Karpas-422 (cell line): Measurements from ENCODE around the gene NDUFAF2. TPM values are rescaled to one million over a fixed set of nuclear protein-coding genes. Genes with fewer than 3 reads are reported as not detected.
A peak's percentile ranks its signal among the peaks of the same experiment; 100 is the strongest.

Experiments used
- DNase-seq: peaks from one replicate; pipeline ENCODE4 v3.0.0-alpha.2; 2015
- H2AFZ ChIP-seq: fragments of 200-600 bp; sonication (generic); 2 replicates; pipeline ENCODE4 v1.6.1; 2014; ENCODE audit warnings: antibody characterized with exemption, low read length, mixed read lengths
- H3K27ac ChIP-seq: fragments of 200-600 bp; sonication (generic); 2 replicates; pipeline ENCODE4 v1.5.1; 2014; ENCODE audit warnings: mild to moderate bottlenecking, low read length, moderate library complexity
- H3K27me3 ChIP-seq: fragments of 200-600 bp; sonication (generic); 2 replicates; pipeline ENCODE4 v1.6.1; 2014; ENCODE audit warnings: low read length, mixed read lengths
- H3K36me3 ChIP-seq: fragments of 200-600 bp; sonication (generic); 2 replicates; pipeline ENCODE4 v1.6.1; 2014; ENCODE audit warnings: low read length, mixed read lengths; ENCODE audit not compliant: insufficient read depth
- H3K4me1 ChIP-seq: fragments of 200-600 bp; sonication (generic); 2 replicates; pipeline ENCODE4 v1.6.1; 2014; ENCODE audit warnings: mild to moderate bottlenecking, low read length, mixed read lengths
- H3K4me2 ChIP-seq: fragments of 200-600 bp; sonication (generic); 2 replicates; pipeline ENCODE4 v1.6.1; 2014; ENCODE audit warnings: low read length, low read depth, mild to moderate bottlenecking; ENCODE audit not compliant: poor library complexity, severe bottlenecking
- H3K4me3 ChIP-seq: fragments of 200-600 bp; sonication (generic); 2 replicates; pipeline ENCODE4 v1.5.1; 2014; ENCODE audit warnings: mild to moderate bottlenecking, antibody characterized with exemption, low read length, mixed read lengths
- H3K79me2 ChIP-seq: fragments of 200-600 bp; sonication (generic); 2 replicates; pipeline ENCODE4 v1.6.1; 2014; ENCODE audit warnings: mild to moderate bottlenecking, low read length, mixed read lengths
- H3K9ac ChIP-seq: fragments of 200-600 bp; sonication (generic); 2 replicates; pipeline ENCODE4 v1.6.0; 2014; ENCODE audit warnings: low read length
- H3K9me2 ChIP-seq: fragments of 200-600 bp; sonication (generic), shearing (Covaris generic); replicated peaks from 2 replicates; pipeline ENCODE4 v1.6.0; 2014; ENCODE audit warnings: mild to moderate bottlenecking, low read length, moderate library complexity; ENCODE audit not compliant: insufficient read depth
- H3K9me3 ChIP-seq: fragments of 300-700, 200-600 bp; sonication (generic); 2 replicates; pipeline ENCODE4 v1.6.1; 2014; ENCODE audit warnings: low read length, mixed read lengths
- H4K20me1 ChIP-seq: fragments of 200-600 bp; sonication (generic); 2 replicates; pipeline ENCODE4 v1.6.1; 2014; ENCODE audit warnings: mild to moderate bottlenecking, antibody characterized with exemption, low read length, low read depth; ENCODE audit not compliant: insufficient read depth
- total RNA-seq: library from RNA; depleted of rRNA; stranded (reverse); fragments of >200 nt; shearing (Covaris generic); gene quantifications from 2 replicates; pipeline ENCODE4 v1.2.3, GENCODE V29; 2014; ENCODE audit warnings: low replicate concordance

Gene NDUFAF2
- total RNA-seq, 1 experiment from 2014 or later, result 46.6 TPM

DNA sequence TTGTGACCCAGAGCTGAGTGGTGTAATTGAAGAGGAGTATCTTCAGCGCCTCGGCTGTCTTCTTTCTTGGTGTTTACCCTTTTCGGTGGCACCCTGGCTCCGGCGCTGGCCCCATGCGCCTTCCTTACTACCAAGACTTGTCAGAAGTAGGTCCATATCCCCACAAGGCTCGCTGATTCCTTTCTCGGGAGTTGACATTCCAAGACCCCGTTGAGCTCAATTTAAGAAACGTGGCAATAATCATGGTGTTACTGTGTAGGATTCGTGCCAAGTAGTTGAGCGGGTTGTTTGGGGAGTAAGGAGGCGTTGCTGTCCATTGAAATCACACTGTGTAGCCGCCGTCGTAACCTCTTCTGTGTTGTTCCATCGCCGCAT is 795 bp downstream of the NDUFAF2 start:
- Histone ChIP-seq H3K36me3 (peaks cover 6% of the 10 kb centered on the region), H3K9me2 (no peaks in the 10 kb centered on the region), H3K27me3 (no peaks in the 10 kb centered on the region), H3K4me2 (peak overlapping the region; percentile 93), H3K79me2 (peaks cover 96% of the 10 kb centered on the region), H3K9me3 (no peaks in the 10 kb centered on the region; the same call in 1 of the 2 replicates), H4K20me1 (no peaks in the 10 kb centered on the region), H3K27ac (peak overlapping the region; percentile 39; the same call in 1 of the 2 replicates), H3K9ac (peak overlapping the region; percentile 90), H3K4me1 (peaks cover 30% of the 10 kb centered on the region), H3K4me3 (peak overlapping the region; percentile 85), H2AFZ (peak overlapping the region; percentile 82)
- DNase-seq, result peak; percentile 73

DNA sequence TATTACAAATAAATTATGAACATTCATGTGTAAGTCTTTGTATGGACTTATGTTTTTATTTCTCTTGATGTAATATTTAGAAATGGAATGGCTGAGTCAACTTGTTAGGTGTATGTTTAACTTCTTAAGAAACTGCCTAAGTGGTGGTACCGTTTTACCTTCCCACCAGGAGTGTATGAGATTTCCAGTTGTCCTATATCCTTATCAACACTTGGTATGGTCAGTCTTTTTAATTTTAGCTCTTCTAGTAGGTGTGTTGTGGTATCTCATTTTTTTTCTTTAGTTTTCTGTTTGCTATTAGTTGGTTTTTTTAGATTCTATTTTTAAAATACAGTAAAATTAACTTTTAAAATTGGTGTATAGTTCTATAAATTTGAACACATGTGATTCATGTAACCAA is 3.7 kb downstream of the NDUFAF2 start:
- Histone ChIP-seq H3K27me3 (no peaks in the 10 kb centered on the region), H3K4me1 (peaks cover 24% of the 10 kb centered on the region), H3K79me2 (peaks cover 95% of the 10 kb centered on the region), H3K4me3 (no peak overlapping the region), H3K36me3 (no peaks in the 10 kb centered on the region), H2AFZ (no peak overlapping the region), H3K27ac (no peak overlapping the region), H3K4me2 (no peak overlapping the region), H3K9ac (no peak overlapping the region), H3K9me3 (no peaks in the 10 kb centered on the region; the same call in 1 of the 2 replicates), H3K9me2 (no peaks in the 10 kb centered on the region), H4K20me1 (no peaks in the 10 kb centered on the region)
- no peak for DNase-seq

DNA sequence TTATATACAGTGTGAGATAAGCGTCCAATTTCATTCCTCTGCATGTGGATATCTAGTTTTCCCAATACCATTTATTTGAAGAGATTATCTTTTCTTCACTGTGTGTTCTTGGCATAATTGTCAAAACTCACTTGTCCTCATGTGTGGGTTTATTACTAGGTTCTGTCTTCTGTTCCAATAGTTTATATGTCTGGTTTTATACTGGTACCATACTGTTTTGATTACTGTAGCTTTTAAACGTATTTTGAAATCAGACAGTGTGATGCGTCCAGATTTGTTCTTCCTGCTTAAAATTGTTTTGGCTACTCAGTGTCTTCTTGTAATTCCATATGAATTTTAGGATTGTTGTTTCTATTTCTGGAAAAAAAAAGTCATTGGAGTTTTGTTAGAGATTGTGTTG is 10.2 kb downstream of the NDUFAF2 start:
- DNase-seq, result no peak
- peaks cover 97% of the 10 kb centered on the region for H3K79me2 ChIP-seq

DNA sequence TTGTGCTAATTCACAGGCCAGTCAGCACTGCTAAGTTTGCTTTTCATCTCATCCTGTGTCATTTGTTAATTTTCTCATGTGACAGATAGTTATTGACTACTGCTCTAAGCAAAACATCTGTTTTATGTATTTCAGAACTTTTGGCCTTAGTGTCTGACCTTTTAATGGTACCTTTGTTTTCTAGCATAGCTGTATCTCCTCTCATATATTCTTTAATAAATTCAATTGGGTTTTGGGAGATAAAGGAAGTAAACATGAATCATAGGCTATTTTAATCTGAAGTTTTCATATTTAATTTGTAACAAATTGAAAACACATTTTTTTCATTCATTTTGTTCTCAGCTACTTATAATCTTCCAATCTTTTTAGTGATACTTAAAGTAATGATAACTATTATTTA is 13.1 kb downstream of the NDUFAF2 start:
- Histone ChIP-seq H3K9me3 (no peaks in the 10 kb centered on the region), H4K20me1 (peaks cover 9% of the 10 kb centered on the region; the same call in 1 of the 2 replicates), H3K4me1 (peaks cover 16% of the 10 kb centered on the region), H3K9me2 (no peaks in the 10 kb centered on the region), H3K4me3 (no peak overlapping the region), H2AFZ (no peak overlapping the region), H3K27me3 (no peaks in the 10 kb centered on the region), H3K9ac (no peak overlapping the region), H3K36me3 (no peaks in the 10 kb centered on the region), H3K4me2 (no peak overlapping the region), H3K27ac (no peak overlapping the region), H3K79me2 (peaks cover 91% of the 10 kb centered on the region)
- no peak for DNase-seq

More for the DNA sequence above, 10.2 kb downstream of the NDUFAF2 start:
- Histone ChIP-seq H3K9me2 (no peaks in the 10 kb centered on the region), H3K27me3 (no peaks in the 10 kb centered on the region), H3K4me1 (peaks cover 13% of the 10 kb centered on the region), H2AFZ (no peak overlapping the region), H3K27ac (no peak overlapping the region), H3K4me3 (no peak overlapping the region), H3K9ac (no peak overlapping the region), H3K4me2 (no peak overlapping the region), H3K36me3 (no peaks in the 10 kb centered on the region), H4K20me1 (peaks cover 9% of the 10 kb centered on the region; the same call in 1 of the 2 replicates), H3K9me3 (no peaks in the 10 kb centered on the region)

DNA sequence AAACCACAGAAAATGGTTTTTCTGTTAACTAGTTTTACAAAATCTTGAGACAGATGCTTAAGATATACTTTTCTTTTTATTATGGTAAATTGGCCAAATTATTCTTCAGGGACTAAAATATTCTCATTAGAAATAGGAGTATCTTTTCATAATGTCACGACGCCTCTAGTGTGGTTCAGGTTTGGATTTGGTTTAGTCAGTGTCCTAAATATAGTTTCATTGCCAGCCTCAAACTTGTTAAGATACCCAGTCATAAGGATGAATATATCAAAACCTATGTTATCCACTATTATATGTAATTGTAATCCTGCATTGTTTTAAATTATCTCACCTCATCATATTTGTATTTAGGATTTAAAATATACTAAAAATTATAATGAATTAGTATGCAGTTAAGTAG is 13.7 kb downstream of the NDUFAF2 start:
- no peak for DNase-seq
- H3K9me3 ChIP-seq, result no peaks in the 10 kb centered on the region
- H4K20me1 ChIP-seq, result peaks cover 9% of the 10 kb centered on the region; the same call in 1 of the 2 replicates
- H3K27me3 ChIP-seq, result no peaks in the 10 kb centered on the region
- no peak overlapping the region for H3K9ac ChIP-seq
- H3K4me3 ChIP-seq, result no peak overlapping the region
- peaks cover 16% of the 10 kb centered on the region for H3K4me1 ChIP-seq
- H3K9me2 ChIP-seq, result no peaks in the 10 kb centered on the region
- H3K4me2 ChIP-seq, result no peak overlapping the region
- no peak overlapping the region for H2AFZ ChIP-seq
- peaks cover 91% of the 10 kb centered on the region for H3K79me2 ChIP-seq
- H3K27ac ChIP-seq, result no peak overlapping the region
- H3K36me3 ChIP-seq, result no peaks in the 10 kb centered on the region

DNA sequence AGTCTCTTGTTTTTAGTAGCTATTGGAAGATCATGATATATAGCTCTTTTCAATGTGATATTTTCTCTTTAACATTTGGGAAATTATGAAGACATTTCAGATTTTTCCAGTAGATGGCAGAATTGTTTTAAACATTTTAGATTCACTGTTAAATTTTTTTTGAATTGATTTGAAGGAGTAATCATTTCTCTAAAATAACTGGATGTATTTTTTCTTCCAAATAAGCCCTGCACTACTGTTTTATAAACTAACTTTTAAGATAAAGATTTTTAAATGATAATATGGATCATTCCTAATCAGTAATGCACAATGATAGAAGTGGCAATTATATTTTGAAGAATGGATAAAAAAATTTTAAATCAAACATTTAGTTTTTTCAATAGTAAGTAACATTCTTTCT is 14.2 kb downstream of the NDUFAF2 start:
- Histone ChIP-seq H3K79me2 (peaks cover 89% of the 10 kb centered on the region), H3K4me1 (peaks cover 16% of the 10 kb centered on the region), H3K9ac (no peak overlapping the region), H3K4me2 (no peak overlapping the region), H3K9me2 (no peaks in the 10 kb centered on the region), H4K20me1 (peaks cover 9% of the 10 kb centered on the region; the same call in 1 of the 2 replicates), H2AFZ (no peak overlapping the region), H3K27ac (no peak overlapping the region), H3K36me3 (no peaks in the 10 kb centered on the region), H3K9me3 (no peaks in the 10 kb centered on the region), H3K4me3 (no peak overlapping the region), H3K27me3 (no peaks in the 10 kb centered on the region)
- DNase-seq, result peak; percentile 71

DNA sequence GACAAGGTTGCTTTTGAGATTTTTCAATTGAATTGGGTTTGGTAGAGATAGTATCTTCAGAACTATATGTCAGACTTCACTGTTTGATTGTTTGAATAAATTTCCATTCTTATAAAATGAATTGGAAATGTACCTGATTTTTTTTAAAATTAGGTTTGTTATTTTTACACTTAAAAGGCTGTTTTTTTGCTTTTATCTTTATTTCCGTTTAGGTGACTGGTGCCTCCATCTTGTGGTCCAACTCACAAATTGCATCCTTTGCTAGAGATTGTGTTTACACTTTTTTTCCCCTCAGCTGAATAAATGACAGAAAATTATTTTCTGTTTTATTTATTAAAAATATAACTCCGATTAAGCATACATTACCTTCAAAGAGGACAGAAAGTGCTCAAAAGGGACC is 15.6 kb downstream of the NDUFAF2 start:
- no peaks in the 10 kb centered on the region for H3K36me3 ChIP-seq
- DNase-seq, result peak; percentile 50

DNA sequence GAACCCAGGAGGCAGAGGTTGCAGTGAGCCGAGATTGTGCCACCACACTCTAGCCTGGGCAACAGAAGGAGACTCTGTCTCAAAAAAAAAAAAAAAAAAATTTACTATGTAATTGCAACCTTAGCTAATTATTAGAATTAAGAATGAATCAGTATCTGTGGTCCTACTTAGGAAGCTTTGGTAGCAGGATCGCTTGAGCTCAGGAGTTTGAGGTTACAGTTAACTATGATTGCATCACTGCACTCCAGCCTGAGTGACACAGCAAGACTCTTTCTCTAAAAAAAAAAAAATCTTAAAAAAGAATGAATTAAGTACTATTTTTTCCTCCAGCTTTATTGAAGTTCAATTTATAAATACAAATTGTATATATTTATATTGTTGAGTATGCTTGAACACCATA is 16.7 kb downstream of the NDUFAF2 start:
- Histone ChIP-seq H3K4me2 (no peak overlapping the region), H3K27ac (no peak overlapping the region), H3K9me3 (no peaks in the 10 kb centered on the region), H4K20me1 (peaks cover 9% of the 10 kb centered on the region; the same call in 1 of the 2 replicates), H3K27me3 (no peaks in the 10 kb centered on the region), H3K36me3 (peaks cover 4% of the 10 kb centered on the region; the same call in 1 of the 2 replicates), H3K4me3 (no peak overlapping the region), H3K4me1 (peaks cover 16% of the 10 kb centered on the region), H3K9ac (no peak overlapping the region), H3K9me2 (no peaks in the 10 kb centered on the region), H3K79me2 (peaks cover 89% of the 10 kb centered on the region), H2AFZ (no peak overlapping the region)
- DNase-seq, result no peak

More for the DNA sequence above, 15.6 kb downstream of the NDUFAF2 start:
- no peak overlapping the region for H3K4me3 ChIP-seq
- H3K27me3 ChIP-seq, result no peaks in the 10 kb centered on the region
- no peak overlapping the region for H2AFZ ChIP-seq
- no peaks in the 10 kb centered on the region for H3K9me3 ChIP-seq
- peaks cover 9% of the 10 kb centered on the region; the same call in 1 of the 2 replicates for H4K20me1 ChIP-seq
- H3K27ac ChIP-seq, result no peak overlapping the region
- peaks cover 89% of the 10 kb centered on the region for H3K79me2 ChIP-seq
- peak overlapping the region; percentile 41 for H3K4me2 ChIP-seq
- H3K4me1 ChIP-seq, result peaks cover 16% of the 10 kb centered on the region
- no peak overlapping the region for H3K9ac ChIP-seq
- H3K9me2 ChIP-seq, result no peaks in the 10 kb centered on the region
